Glomerular visceral epithelial cell (primary cell): ENCODE measurements around the gene THSD7A.

ENCODE experiments used
- DNase-seq: peaks from one replicate; pipeline ENCODE4 v3.0.0-alpha.2; 2016; ENCODE audit errors: extremely low spot score

THSD7A gene

DNA sequence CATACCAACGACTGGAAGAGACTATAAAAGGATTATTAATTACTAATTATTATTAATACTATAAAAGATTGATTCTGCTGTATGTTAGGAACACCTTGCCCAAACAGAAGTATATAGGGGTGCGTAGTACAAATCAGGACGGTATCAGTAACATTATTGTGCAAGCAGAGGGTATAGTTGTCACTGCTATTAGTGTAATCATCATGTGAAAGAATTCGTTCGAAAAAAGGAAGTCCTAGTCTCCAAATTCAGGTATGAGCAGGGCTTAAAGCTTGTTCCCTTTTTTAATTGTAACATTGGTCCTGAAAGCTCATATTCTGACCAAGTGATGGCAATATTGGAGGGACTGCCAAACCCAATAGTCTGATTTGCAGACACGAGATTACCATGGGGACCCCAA lies 81.8 kb downstream of the THSD7A start:
- no peak for DNase-seq

- no peak for DNase-seq
Measured at GRCh38 chr7:11749629-11750028, 82.4 kb downstream of the THSD7A start.

- no peak for DNase-seq
Measured at GRCh38 chr7:11748884-11749283, 83.1 kb downstream of the THSD7A start.

- DNase-seq, result no peak
Measured at GRCh38 chr7:11747715-11748485, 84.1 kb downstream of the THSD7A start.

DNA sequence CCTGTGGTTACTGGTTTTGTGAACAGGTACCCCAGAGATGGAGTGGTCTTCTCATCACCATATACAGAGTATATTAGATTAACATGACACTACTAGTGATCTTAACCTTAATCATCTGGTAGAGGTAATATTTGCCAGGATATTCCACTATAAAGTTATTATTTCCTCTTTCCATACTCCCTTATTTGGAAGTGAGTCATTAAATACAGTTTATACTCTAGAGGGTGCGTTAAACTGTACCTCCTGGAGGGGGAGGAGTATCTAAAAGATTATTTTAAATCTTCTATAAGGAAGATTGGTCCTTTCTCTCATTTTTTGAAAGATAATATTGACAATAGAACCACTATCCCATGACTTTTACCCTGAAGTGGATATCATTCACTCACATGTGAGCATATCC lies 85.4 kb downstream of the THSD7A start:
- DNase-seq, result no peak

DNA sequence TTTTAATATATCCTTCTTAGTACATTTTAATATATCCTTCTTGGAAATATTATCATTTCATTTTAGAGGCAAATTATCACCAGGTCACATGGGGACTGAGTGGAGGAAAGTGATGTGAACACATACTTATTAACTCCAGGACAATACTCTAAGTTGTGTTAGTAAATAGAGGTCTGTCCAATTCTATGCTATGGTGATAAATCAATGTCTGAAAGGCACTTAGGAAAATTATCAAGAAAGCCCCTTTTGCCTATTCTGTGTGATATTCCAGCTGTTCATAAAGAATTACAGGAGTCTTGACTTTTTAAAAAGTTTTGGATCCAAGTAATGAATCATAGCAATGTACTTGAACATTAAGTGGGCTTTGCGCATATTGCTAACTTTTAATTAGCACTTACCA lies 88.5 kb downstream of the THSD7A start:
- DNase-seq, result no peak

GRCh38 chr7:11743016-11743415 lies 89.0 kb downstream of the THSD7A start:
- no peak for DNase-seq

GRCh38 chr7:11742496-11742895 lies 89.5 kb downstream of the THSD7A start:
- DNase-seq, result no peak

DNA sequence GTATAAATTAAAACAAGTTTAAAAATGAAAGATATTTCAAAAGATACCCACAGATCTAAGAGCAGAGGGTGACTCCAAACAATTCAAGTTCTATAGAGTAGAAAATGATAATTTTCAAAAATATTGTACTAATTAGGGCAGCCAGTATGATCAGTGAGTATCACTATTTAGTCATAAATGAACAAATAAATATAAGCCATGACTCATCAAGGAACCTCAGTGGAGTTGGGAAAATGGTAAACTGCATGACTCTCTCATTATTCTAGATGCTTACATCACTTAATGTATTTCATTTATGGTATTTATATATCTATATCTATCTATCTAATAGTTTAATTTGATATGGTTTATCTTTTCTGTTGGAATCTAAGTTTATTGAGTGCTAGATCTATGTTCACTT lies 94.3 kb downstream of the THSD7A start:
- DNase-seq, result no peak

DNA sequence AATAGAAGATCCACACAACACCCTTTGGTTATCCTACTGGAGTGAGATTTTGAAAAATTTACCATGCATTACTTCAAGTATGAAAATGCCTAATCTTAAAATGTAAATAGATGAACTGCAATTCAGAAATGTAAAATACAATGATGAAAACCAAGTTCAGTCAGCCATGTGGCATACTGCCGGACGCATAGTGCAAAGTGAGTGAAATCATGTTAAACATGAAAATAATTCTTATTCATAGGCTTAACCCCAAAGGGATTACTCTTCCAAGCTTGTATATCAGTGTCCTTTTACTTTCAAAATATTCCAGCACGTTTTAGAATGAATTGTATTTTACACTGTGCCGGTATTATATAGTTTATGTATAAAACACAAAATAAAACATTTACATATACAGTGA lies 99.8 kb downstream of the THSD7A start:
- DNase-seq, result no peak

DNA sequence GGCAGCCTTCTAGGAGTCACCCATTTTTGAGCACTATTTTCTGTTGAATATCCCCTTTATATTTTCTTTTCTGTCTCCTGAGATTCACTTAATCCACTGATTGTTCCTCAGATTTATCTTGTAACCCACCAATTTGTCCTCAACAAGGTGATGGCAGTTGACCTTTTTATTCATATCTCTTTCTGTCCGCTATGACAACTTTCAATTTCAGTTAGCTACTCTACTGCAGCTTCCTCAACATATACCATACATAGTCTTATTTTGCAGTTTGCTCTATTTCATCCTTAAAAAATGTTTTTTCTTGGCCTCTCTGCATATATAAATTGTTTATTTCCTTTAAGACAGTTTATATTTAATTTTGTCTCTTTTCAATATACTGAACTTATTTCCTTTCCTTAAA lies 101.3 kb downstream of the THSD7A start:
- DNase-seq, result no peak

DNA sequence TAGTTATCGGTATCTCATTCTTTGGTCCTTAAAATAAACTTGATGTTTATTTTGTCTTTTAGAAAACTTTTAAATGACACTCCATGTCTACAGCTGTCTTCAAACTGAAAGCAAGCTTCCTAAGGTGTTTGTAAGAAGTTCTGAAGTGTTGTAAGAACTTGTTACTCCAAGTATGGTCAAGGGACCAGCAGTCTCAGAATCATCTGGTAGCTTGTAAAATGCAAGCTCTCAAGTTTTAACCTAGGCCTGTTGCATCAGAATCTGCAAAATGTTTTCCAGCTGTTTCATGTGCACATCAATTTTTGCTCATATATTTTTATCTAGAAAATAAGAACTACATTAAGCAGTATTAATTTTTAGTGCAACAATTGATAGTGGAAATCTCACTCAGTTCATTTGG lies 104.1 kb downstream of the THSD7A start:
- no peak for DNase-seq

DNA sequence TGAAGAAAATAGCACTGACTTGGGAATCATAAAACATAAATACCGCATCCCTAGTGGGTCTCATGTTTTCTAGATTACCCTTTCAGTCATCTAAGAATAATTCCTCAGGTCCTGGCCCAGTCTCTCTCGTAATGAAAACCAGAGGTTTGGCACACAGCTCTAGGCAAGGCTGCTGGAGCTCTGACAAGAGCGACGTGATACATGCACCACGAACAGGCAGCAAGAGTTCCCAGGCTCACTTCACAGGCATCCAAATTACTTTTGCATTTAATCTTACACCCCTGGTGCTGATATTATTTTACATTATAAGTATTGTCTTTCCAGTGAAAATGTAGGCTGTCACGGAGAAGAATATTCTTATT lies 105.2 kb downstream of the THSD7A start:
- DNase-seq, result no peak

DNA sequence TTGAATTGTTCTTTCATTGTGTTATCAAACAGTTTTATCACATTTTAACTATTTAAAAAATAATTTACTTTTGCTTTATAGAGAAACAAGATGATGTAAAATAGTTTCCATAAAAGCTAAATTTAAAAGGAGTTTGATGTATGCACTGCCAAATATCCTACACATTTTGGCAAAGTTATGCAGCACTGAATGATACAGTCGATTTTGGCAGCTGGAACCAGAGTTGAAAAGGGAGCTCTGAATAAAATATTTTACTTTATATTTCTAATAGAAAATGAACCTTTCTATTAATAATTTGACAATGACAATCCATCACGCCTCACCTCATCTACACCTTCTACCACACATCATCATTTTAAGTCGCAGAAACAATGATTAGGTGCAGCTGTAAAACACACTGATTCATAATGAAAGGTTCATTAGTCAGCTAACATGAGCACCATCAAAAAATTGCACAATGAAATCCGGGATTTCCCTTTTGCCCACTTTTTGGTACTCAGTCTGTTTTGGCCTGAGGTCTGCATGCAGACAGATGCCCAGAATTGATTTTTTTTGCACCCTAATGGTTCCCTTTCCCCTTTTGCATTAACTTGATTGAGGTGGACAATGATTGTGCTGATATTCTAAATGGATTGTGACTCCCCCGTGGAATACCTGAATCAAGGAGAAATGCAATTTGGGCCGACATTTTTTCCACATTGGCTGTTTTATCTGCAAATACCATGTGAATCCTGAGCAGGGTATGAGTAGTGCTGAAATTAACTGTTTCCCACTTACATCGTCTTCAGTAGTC lies 105.8 kb downstream of the THSD7A start:
- no peak for DNase-seq

DNA sequence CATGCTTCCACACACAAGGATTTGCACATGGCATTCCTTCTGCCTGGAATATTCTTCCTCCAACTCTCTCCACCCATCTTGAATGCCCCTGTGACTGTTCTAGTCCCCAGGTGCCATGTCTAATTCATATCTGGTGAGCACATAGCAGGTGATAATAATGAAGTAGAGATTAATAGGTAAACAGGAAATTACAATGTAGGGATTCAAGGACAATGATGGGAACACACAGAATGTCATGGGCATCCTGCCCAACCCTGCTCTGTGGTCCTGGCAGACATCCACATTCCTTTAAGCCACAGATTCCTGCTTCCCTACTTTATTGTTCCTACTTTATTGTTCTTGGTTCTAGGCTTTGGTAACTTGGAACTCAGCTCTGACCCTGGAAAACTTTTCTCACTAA lies 115.8 kb downstream of the THSD7A start:
- DNase-seq, result peak; percentile 76

- no peak for DNase-seq
Measured at GRCh38 chr7:11714676-11715075, 117.3 kb downstream of the THSD7A start.

DNA sequence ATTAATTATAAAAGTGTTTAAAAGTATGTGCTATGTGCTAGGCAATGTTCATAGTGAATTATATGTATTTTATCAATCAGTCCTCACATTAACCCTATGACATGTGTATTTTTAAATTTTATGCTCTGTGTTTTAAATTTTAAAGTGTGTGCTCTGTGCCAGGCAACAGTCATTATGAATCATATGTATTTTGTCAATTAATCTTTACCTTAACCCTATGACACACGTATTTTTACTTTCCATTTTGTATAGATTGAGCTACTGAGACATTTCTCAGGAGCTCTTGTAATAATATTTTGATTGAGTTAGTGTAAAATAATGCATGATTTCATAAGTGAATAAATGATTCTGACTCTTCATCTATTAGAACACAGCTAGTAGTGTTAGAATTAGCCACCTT lies 117.8 kb downstream of the THSD7A start:
- DNase-seq, result no peak

- no peak for DNase-seq
Measured at GRCh38 chr7:11713352-11713751, 118.6 kb downstream of the THSD7A start.

- DNase-seq, result no peak
Measured at GRCh38 chr7:11710377-11710776, 121.6 kb downstream of the THSD7A start.

GRCh38 chr7:11709196-11709595 lies 122.8 kb downstream of the THSD7A start:
- peak; percentile 22 for DNase-seq

DNA sequence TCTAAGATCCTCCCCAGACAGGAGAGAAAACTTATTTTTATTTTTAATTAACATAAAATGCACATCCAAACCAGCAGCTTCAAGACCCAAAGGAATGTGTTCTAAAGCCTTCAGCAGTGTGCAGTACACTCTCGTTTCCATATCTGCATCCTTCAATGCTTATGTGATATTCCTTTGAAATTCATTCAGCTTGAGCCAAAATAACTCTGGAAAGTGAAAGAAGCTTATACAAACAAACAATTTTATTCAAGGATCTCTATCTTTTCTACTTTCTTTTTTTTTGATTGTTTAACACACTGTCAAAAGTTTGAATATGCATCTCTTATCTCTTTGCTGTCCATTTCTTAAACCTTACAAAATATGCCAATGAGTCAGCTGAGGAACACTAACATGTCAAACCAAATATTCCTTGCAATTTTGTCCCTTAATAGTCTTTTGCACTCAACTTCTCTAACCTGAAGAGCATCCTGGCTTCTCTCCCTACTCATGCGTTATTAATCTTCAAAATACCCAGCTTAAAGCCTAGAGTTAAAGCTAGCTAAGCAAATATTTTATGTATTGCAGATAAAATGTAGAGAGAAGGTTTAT lies 124.3 kb downstream of the THSD7A start:
- DNase-seq, result no peak

- DNase-seq, result peak; percentile 43
Measured at GRCh38 chr7:11706666-11707605, 125.1 kb downstream of the THSD7A start.
